H9 (cell line): ENCODE data around the gene ACSM4. TPM values are rescaled to one million over a fixed set of nuclear protein-coding genes. Genes with fewer than 3 reads are reported as not detected.

Experiments used
- DNase-seq: peaks from one replicate; pipeline ENCODE4 v3.0.0-alpha.2; 2017
- H2AFZ ChIP-seq: one replicate; pipeline ENCODE4 v1.6.1; 2013; ENCODE audit warnings: mild to moderate bottlenecking, low read length, control low read depth, moderate library complexity
- H2AK5ac ChIP-seq: 2 replicates; pipeline ENCODE4 v1.6.1; 2013; ENCODE audit warnings: low read length, control low read depth, mixed read lengths; ENCODE audit not compliant: insufficient read length
- H2BK120ac ChIP-seq: one replicate; pipeline ENCODE4 v1.6.1; 2013; ENCODE audit warnings: low read depth, mild to moderate bottlenecking, low read length, control low read depth, inconsistent platforms; ENCODE audit not compliant: poor library complexity, severe bottlenecking
- H2BK12ac ChIP-seq: 2 replicates; pipeline ENCODE4 v1.6.1; 2013; ENCODE audit warnings: low read length, control low read depth, mixed read lengths, low read depth; ENCODE audit not compliant: insufficient read length
- H2BK15ac ChIP-seq: 2 replicates; pipeline ENCODE4 v1.6.1; 2013; ENCODE audit warnings: low read depth, low read length, control low read depth
- H2BK20ac ChIP-seq: one replicate; pipeline ENCODE4 v1.6.1; 2013; ENCODE audit warnings: low read depth, mild to moderate bottlenecking, low read length, control low read depth, inconsistent platforms; ENCODE audit not compliant: poor library complexity, severe bottlenecking
- H2BK5ac ChIP-seq: 2 replicates; pipeline ENCODE4 v1.6.1; 2013; ENCODE audit warnings: low read length, control low read depth, mixed read lengths; ENCODE audit not compliant: insufficient read length
- H3K14ac ChIP-seq: 2 replicates; pipeline ENCODE4 v1.6.1; 2013; ENCODE audit warnings: low read length, control low read depth; ENCODE audit not compliant: insufficient read depth
- H3K18ac ChIP-seq: 2 replicates; pipeline ENCODE4 v1.6.1; 2013; ENCODE audit warnings: low read depth, mild to moderate bottlenecking, mixed read lengths, low read length, control low read depth; ENCODE audit not compliant: insufficient read length
- H3K23ac ChIP-seq: 2 replicates; pipeline ENCODE4 v1.6.1; 2013; ENCODE audit warnings: low read length, control low read depth, mixed read lengths, low read depth; ENCODE audit not compliant: insufficient read length
- H3K23me2 ChIP-seq: 2 replicates; pipeline ENCODE4 v1.6.1; 2013; ENCODE audit warnings: low read depth, mild to moderate bottlenecking, mixed read lengths, low read length, control low read depth; ENCODE audit not compliant: insufficient read length, poor library complexity, severe bottlenecking
- H3K27ac ChIP-seq: 2 replicates; pipeline ENCODE4 v1.5.1; 2013; ENCODE audit warnings: low read length, control low read depth, mixed read lengths, low read depth; ENCODE audit not compliant: insufficient read length
- H3K27me3 ChIP-seq: 2 replicates; pipeline ENCODE4 v1.6.1; 2013; ENCODE audit warnings: low read length, control low read depth, inconsistent platforms; ENCODE audit not compliant: insufficient read depth
- H3K4ac ChIP-seq: 2 replicates; pipeline ENCODE4 v1.6.1; 2013; ENCODE audit warnings: low read depth, mild to moderate bottlenecking, control low read depth, inconsistent platforms, low read length, moderate library complexity
- H3K4me1 ChIP-seq: 2 replicates; pipeline ENCODE4 v1.6.1; 2013; ENCODE audit warnings: low read length, control low read depth, inconsistent platforms; ENCODE audit not compliant: insufficient read depth
- H3K4me2 ChIP-seq: 2 replicates; pipeline ENCODE4 v1.6.1; 2013; ENCODE audit warnings: low read length, control low read depth, mixed read lengths; ENCODE audit not compliant: insufficient read length, insufficient read depth
- H3K56ac ChIP-seq: 2 replicates; pipeline ENCODE4 v1.6.1; 2013; ENCODE audit warnings: low read depth, mild to moderate bottlenecking, mixed read lengths, low read length, control low read depth; ENCODE audit not compliant: insufficient read length
- H3K79me1 ChIP-seq: 2 replicates; pipeline ENCODE4 v1.6.1; 2013; ENCODE audit warnings: low read depth, mild to moderate bottlenecking, moderate library complexity, low read length, control low read depth, inconsistent platforms; ENCODE audit not compliant: insufficient read depth, poor library complexity, severe bottlenecking
- H3K79me2 ChIP-seq: 2 replicates; pipeline ENCODE4 v1.6.1; 2013; ENCODE audit warnings: low read length, control low read depth, inconsistent platforms; ENCODE audit not compliant: insufficient read depth
- H3K9ac ChIP-seq: 2 replicates; pipeline ENCODE4 v1.6.1; 2013; ENCODE audit warnings: low read length, control low read depth, mixed read lengths; ENCODE audit not compliant: insufficient read length; ENCODE audit errors: extremely low read depth
- H3K9me3 ChIP-seq: one replicate; pipeline ENCODE4 v1.6.1; 2013; ENCODE audit warnings: low read depth, low read length, inconsistent platforms; ENCODE audit not compliant: control insufficient read depth
- H3T11ph ChIP-seq: one replicate; pipeline ENCODE4 v1.6.1; 2013; ENCODE audit warnings: mild to moderate bottlenecking, low read length, control low read depth, inconsistent platforms
- H4K20me1 ChIP-seq: one replicate; pipeline ENCODE4 v1.6.1; 2013; ENCODE audit not compliant: control insufficient read depth, insufficient read length, insufficient read depth
- H4K5ac ChIP-seq: 2 replicates; pipeline ENCODE4 v1.6.1; 2013; ENCODE audit warnings: low read depth, mild to moderate bottlenecking, mixed read lengths, low read length, control low read depth; ENCODE audit not compliant: insufficient read length
- H4K8ac ChIP-seq: replicated peaks from 2 replicates; pipeline ENCODE4 v1.6.1; 2013; ENCODE audit warnings: low read length, control low read depth, mixed read lengths, low read depth; ENCODE audit not compliant: insufficient read length
- H4K91ac ChIP-seq: 2 replicates; pipeline ENCODE4 v1.6.1; 2013; ENCODE audit warnings: low read depth, mild to moderate bottlenecking, moderate library complexity, mixed read lengths, low read length, control low read depth; ENCODE audit not compliant: insufficient read length
- H3K27ac Mint-ChIP-seq, 3 experiments: 2 replicates in 2 of 3; 3 replicates in 1 of 3; pipeline ENCODE4 v1.8.0; 2020 to 2021; ENCODE audit warnings: mixed read lengths in 3 of 3, mild to moderate bottlenecking in 1 of 3, moderate library complexity in 1 of 3
- H3K27me3 Mint-ChIP-seq: 2 replicates; pipeline ENCODE4 v1.8.0; 2021; ENCODE audit warnings: low read depth, mild to moderate bottlenecking, moderate library complexity, mixed read lengths
- H3K36me3 Mint-ChIP-seq, 3 experiments: 2 replicates in 2 of 3; 3 replicates in 1 of 3; pipeline ENCODE4 v1.8.0; 2020 to 2021; ENCODE audit warnings: low read depth in 3 of 3, mixed read lengths in 3 of 3; ENCODE audit not compliant: insufficient read depth in 1 of 3
- H3K4me1 Mint-ChIP-seq, 2 experiments: 2 replicates each; pipeline ENCODE4 v1.8.0; 2020; ENCODE audit warnings: mixed read lengths in 2 of 2
- H3K4me3 Mint-ChIP-seq, 2 experiments: 2 replicates in 1 of 2; 3 replicates in 1 of 2; pipeline ENCODE4 v1.8.0; 2020 to 2021; ENCODE audit warnings: mild to moderate bottlenecking in 2 of 2, mixed read lengths in 2 of 2, moderate library complexity in 1 of 2
- H3K9me3 Mint-ChIP-seq, 2 experiments: 2 replicates in 1 of 2; 3 replicates in 1 of 2; pipeline ENCODE4 v1.8.0; 2020; ENCODE audit warnings: mild to moderate bottlenecking in 2 of 2, mixed read lengths in 2 of 2, moderate library complexity in 1 of 2
- CTCF ChIP-seq: fragments of 200-600 bp; sonication (generic); conservative IDR thresholded peaks from 3 replicates; pipeline ENCODE4 v1.8.0; 2021; ENCODE audit warnings: antibody characterized with exemption, mild to moderate bottlenecking
- WGBS: extraction: QIAGEN DNeasy Blood & Tissue Kit; methylation state at CpG from one replicate; pipeline ENCODE4 v1.1.7; 2013; ENCODE audit warnings: missing lambda C conversion rate, low lambda C conversion rate, mixed read lengths; ENCODE audit not compliant: insufficient read length; ENCODE audit errors: extremely low coverage; 5-methylcytosine and 5-hydroxymethylcytosine counted together
- total RNA-seq: library from RNA; stranded (reverse); gene quantifications from 2 replicates; pipeline ENCODE4 v1.2.1, GENCODE V29; 2021

The ACSM4 gene
- total RNA-seq, 1 experiment from 2014 or later: not detected

GRCh38 chr12:7373226-7373625 lies 69.4 kb downstream of the ACSM4 start:
- no peak for DNase-seq
- no peaks in the 10 kb centered on the region for H3K23me2 ChIP-seq
- no peak overlapping the region for H2BK12ac ChIP-seq
- H4K8ac ChIP-seq: no peak overlapping the region
- H3K79me1 ChIP-seq: no peaks in the 10 kb centered on the region
- peaks cover 2 to 3% of the 10 kb centered on the region in 2 experiments; a peak in 3 of 5 replicates for H3K9me3 Mint-ChIP-seq
- H3K9me3 ChIP-seq: no peaks in the 10 kb centered on the region
- no peak overlapping the region for H3K4me2 ChIP-seq
- no peak overlapping the region for H3K23ac ChIP-seq
- no peak overlapping the region for H3K27ac Mint-ChIP-seq
- peaks cover 2 to 3% of the 10 kb centered on the region in 2 experiments; a peak in 2 of 4 replicates for H3K4me1 Mint-ChIP-seq
- H3K9ac ChIP-seq: no peak overlapping the region
- H2AFZ ChIP-seq: no peak overlapping the region
- H3K4me3 Mint-ChIP-seq: no peak overlapping the region
- H3K14ac ChIP-seq: no peak overlapping the region
- TF ChIP-seq CTCF: no peak
- H4K91ac ChIP-seq: no peak overlapping the region
- H2BK120ac ChIP-seq: no peak overlapping the region
- H2BK15ac ChIP-seq: no peak overlapping the region
- H3T11ph ChIP-seq: no peak overlapping the region
- no peak overlapping the region for H4K5ac ChIP-seq
- H2BK20ac ChIP-seq: no peak overlapping the region
- H3K18ac ChIP-seq: no peak overlapping the region
- no peaks in the 10 kb centered on the region for H4K20me1 ChIP-seq
- H3K36me3 Mint-ChIP-seq: peaks cover 0 to 6% (median 0%) of the 10 kb centered on the region in 3 experiments; a peak in 2 of 7 replicates
- H3K79me2 ChIP-seq: no peaks in the 10 kb centered on the region
- no CpG with 5 or more reads among the region's 6 CpGs for WGBS
- H3K27ac ChIP-seq: no peak overlapping the region
- no peaks in the 10 kb centered on the region; the same call in 1 of the 2 replicates for H3K27me3 Mint-ChIP-seq
- no peaks in the 10 kb centered on the region for H3K4me1 ChIP-seq
- no peak overlapping the region for H3K4ac ChIP-seq
- H2AK5ac ChIP-seq: no peak overlapping the region
- H3K56ac ChIP-seq: no peak overlapping the region
- no peaks in the 10 kb centered on the region for H3K27me3 ChIP-seq
- H2BK5ac ChIP-seq: no peak overlapping the region
